ENCODE results near the gene PSMA1. TPM values are rescaled to one million over a fixed set of nuclear protein-coding genes. Genes with fewer than 3 reads are reported as not detected.
A peak's percentile ranks its signal among the peaks of the same experiment; 100 is the strongest.
"Not testable (repeated sequence)": the region's sequence is repeated elsewhere in the genome, so short reads cannot be mapped to it uniquely, and the experiment has no call there.

The PSMA1 gene
- 151 TPM for polyA plus RNA-seq (2013, experiment 1 of 2; ENCODE audit: insufficient read length)
- 106 TPM for polyA plus RNA-seq (2013, experiment 2 of 2; ENCODE audit: insufficient read length)

GRCh38 chr11:14519917-14520746 lies at the start of gene PSMA1:
TSS of gene PSMA1 (minus strand) at chr11:14520386. CDS start at chr11:14520299, 87 bp downstream.
- DNase-seq = peak; percentile 97

GRCh38 chr11:14569516-14569915 lies 49.3 kb upstream of the PSMA1 start:
- not testable (repeated sequence) for DNase-seq

GRCh38 chr11:14567064-14567651 lies 47.0 kb upstream of the PSMA1 start:
- no peak for DNase-seq

- no peak for DNase-seq
These were observed 46.3 kb upstream of the PSMA1 start for GRCh38 chr11:14566331-14567063.

- no peak for DNase-seq
These were observed 45.7 kb upstream of the PSMA1 start for GRCh38 chr11:14565845-14566244.

GRCh38 chr11:14555818-14556217 lies 35.6 kb upstream of the PSMA1 start:
- no peak for DNase-seq

GRCh38 chr11:14554959-14555358 lies 34.8 kb upstream of the PSMA1 start:
- no peak for DNase-seq

- no peak for DNase-seq
These were observed 31.9 kb upstream of the PSMA1 start for GRCh38 chr11:14552089-14552488.

- DNase-seq = no peak
These were observed 31.2 kb upstream of the PSMA1 start for GRCh38 chr11:14551380-14551779.

- DNase-seq = no peak
These were observed 29.7 kb upstream of the PSMA1 start for GRCh38 chr11:14549891-14550290.

- DNase-seq = no peak
These were observed 27.3 kb upstream of the PSMA1 start for GRCh38 chr11:14547440-14547839.

- no peak for DNase-seq
These were observed 26.5 kb upstream of the PSMA1 start for GRCh38 chr11:14546672-14547071.

- DNase-seq = no peak
These were observed 24.4 kb upstream of the PSMA1 start for GRCh38 chr11:14544611-14545010.

- DNase-seq = no peak
These were observed 23.1 kb upstream of the PSMA1 start for GRCh38 chr11:14543260-14543659.

GRCh38 chr11:14542324-14542723 lies 22.1 kb upstream of the PSMA1 start:
- DNase-seq = no peak

- no peak for DNase-seq
These were observed 21.2 kb upstream of the PSMA1 start for GRCh38 chr11:14541192-14541947.

- DNase-seq = no peak
These were observed 19.8 kb upstream of the PSMA1 start for GRCh38 chr11:14539982-14540421.

GRCh38 chr11:14538926-14539554 lies 18.9 kb upstream of the PSMA1 start:
- DNase-seq = no peak

- no peak for DNase-seq
These were observed 18.2 kb upstream of the PSMA1 start for GRCh38 chr11:14538271-14538925.

- peak; percentile 8 for DNase-seq
These were observed 17.0 kb upstream of the PSMA1 start for GRCh38 chr11:14537134-14537599.

- not testable (repeated sequence) for DNase-seq
These were observed 15.0 kb upstream of the PSMA1 start for GRCh38 chr11:14535166-14535565.

All from fibroblast of skin of back (primary cell).